GM21825 (cell line): ENCODE results near the gene TMEM53.

ENCODE experiments used
- ATAC-seq: cut with Tn5 transposase; IDR thresholded peaks from one replicate; pipeline ENCODE4 v1.9.1; 2021; ENCODE audit warnings: mild to moderate bottlenecking, moderate library complexity; ENCODE audit not compliant: unreplicated experiment

TMEM53 gene

DNA sequence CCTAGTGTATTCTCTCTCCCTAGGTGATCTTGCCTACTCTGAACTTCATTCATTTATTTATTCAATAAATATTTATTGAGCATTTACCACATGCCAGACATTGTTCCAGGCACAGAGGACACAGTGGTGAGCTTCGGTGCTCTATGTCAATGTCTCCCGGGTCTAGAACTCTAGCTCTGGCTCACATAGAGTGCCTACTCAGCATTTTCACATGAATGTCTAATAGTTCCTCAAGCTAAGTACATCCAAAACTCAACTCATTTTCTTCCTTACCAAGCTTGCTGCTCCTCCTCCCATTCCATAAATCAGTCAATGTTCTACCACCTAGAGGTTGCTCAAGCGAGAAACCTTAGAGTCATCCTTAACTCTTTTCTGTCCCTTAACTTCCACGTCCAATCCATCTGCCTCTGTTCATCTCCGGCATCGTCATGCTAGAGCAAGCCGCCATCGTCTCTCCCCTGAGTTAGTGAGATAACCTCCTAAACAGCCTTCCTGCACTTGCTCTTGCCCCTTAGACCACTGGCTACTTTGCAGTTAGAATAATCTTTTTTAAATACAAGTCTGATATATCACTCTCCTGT, 67.5 kb downstream of the TMEM53 start:
- ATAC-seq, result no peak

DNA sequence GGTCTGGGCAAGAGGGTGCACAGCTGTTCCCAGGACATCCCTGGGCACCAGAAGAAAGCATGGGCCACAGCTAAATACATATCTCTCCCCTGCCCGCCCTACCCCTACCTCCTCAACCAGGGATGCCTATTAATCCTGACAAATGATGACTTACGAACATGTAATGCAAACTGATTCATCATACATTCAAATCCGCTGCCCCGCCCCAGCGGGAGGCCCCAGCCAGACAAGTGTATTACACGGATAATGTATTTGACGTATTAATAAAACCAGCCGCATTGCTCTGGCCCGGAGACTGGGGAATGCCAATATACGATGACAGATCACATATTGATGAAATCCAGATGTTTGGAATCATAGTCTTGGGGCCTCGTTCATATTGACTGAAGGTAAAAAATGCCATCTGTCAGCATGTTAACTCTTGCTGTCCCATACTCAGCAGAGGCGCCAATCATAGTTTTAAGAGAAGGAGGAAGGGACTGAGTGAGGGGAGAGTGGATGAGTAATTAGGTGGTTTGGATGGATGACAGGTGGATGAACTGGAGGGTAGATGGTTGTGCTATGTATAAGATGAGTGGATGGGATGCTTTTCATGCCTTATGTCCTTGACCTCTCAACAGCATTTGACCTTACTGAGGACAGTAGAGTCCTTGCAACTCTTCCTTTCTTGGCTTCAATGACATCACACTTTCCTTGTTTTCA, 68.2 kb downstream of the TMEM53 start:
- no peak for ATAC-seq

DNA sequence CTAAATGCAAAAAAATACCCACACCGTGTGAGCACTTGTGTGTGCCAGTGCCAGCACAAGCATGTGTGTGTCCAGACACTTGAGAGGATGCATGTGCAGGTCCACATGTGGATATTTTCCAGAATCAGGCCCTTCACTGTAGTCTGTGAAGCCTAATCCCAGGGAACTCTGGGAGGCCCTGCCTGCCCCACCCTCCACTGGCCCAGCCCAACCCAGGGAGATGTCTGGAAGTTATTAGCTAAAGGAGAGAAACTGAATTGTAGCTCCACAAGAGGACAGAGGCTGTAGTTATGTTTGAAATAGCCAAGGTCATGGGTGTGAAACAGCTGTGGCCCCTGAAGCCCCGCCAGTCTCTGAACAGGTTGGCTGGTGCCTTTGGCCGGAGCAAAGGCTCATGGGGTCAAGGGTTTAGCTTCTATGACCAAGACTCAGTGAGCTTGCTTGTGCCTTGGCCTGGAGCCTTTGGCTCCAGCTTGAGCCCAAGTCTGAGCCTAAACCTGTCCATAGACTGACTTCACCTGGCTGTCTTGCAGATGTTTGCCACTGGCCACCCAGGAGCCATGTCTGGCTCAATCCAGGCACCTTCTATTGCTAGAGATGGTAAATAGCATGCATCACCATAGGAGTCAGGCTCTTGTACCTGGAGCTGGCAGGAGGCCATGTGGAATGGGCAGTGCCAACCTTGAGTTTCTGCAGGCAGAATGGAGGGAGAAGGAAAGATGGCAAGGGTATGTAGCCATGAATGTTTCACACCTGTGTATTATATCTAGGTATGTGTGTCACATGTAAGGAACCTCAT, 69.9 kb downstream of the TMEM53 start:
- ATAC-seq, result no peak

DNA sequence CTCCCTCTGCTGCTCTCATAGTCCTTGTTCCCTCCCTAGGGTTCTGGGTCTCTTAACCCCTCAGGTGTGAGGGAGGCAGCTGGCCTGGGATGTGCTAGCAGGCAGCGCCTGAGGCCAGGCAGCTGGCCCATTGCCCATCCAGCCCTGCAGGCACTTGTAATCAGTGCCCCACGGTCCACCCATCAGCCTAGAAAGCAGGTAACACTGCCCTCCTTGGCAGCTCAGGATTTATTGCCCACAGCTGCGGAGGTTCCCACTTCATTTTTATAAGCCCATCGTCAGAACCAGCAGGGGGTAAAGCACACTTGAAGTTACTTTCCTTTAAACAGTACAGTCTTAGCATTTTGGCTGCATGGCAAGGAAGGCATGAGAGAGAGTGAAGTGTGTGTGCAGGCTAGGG, 70.6 kb downstream of the TMEM53 start:
- no peak for ATAC-seq
